GM23248 (cell line): ENCODE measurements around the gene LRRC31.

Experiments used
- EZH2 ChIP-seq: fragments of 200-600 bp; sonication (generic); IDR thresholded peaks from 2 replicates; pipeline ENCODE4 v1.6.1; 2018; ENCODE audit warnings: antibody characterized with exemption, mild to moderate bottlenecking; ENCODE audit not compliant: insufficient read depth, poor library complexity, severe bottlenecking
- EZH2phosphoT487 ChIP-seq: fragments of 200-600 bp; sonication (generic); IDR thresholded peaks from 2 replicates; pipeline ENCODE4 v1.6.1; 2018; ENCODE audit warnings: antibody characterized with exemption, moderate library complexity, mild to moderate bottlenecking, low read depth; ENCODE audit not compliant: insufficient read depth

DNA sequence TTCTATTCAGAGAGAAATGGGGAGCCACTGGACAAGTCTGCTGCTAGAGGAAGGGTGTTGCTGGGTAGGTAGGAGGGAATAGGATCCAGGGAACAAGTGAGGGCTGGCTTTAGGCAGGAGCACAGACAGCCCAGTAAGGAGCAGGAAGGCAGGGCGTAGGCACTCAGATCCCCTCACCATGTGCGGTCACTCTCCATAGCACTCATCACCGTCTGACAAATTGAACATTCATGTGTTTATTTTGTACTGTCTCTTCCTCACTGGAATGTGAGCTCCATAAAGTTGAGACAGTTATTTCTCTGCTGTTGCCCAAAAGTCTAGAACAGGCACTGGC is 32.8 kb downstream of the LRRC31 start:
- TF ChIP-seq EZH2phosphoT487 = no peak
- TF ChIP-seq EZH2 = no peak
